ENCODE data around the gene CCL15.

DNA sequence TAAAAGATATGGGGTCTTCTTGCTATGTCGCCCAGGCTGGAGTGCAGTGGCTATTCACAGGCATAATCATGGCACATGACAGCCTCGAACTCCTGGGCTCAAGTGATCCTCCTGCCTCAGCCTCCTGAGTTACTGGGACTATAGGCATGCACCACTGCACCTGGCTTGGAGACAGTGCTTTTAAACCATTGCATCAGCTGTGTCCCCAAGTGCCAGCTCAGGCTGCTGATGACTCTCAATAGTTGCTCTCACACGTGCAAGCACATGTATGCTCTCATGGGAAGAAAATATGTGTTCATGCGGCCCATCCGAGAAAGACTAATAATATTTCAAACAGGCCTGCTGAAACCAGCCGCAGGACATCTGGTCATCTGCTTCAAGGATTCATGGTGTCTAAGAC lies 28.8 kb downstream of the CCL15 start:
- TF ChIP-seq CTCF (IDR thresholded peaks at IDR 0.05) (no peak), POLR2A (IDR thresholded peaks at IDR 0.05) (no peak)
